ENCODE measurements around the gene DNAJC5.
A peak's percentile ranks its signal among the peaks of the same experiment; 100 is the strongest.
"Not testable (repeated sequence)": the region's sequence is repeated elsewhere in the genome, so short reads cannot be mapped to it uniquely, and the experiment has no call there.

Gene DNAJC5

GRCh38 chr20:63957690-63958441, 62.9 kb downstream of the DNAJC5 start:
- H3K27ac ChIP-seq (ENCODE audit: low read length): peak overlapping the region; percentile 76
- no peaks in the 10 kb centered on the region for H3K9me3 ChIP-seq (ENCODE audit: insufficient read depth, low read depth, low read length)
- peak overlapping the region; percentile 75 for H3K4me3 ChIP-seq (ENCODE audit: low read length)
- H3K36me3 ChIP-seq (ENCODE audit: insufficient read depth, low read depth, low read length): peaks cover 31% of the 10 kb centered on the region
- H3K9ac ChIP-seq (ENCODE audit: low read depth, low read length): peak overlapping the region; percentile 72; the same call in 1 of the 2 replicates
- H3K27me3 ChIP-seq (ENCODE audit: insufficient read depth, low read length): no peaks in the 10 kb centered on the region
- peaks cover 15% of the 10 kb centered on the region; the same call in 1 of the 2 replicates for H3K4me1 ChIP-seq (ENCODE audit: insufficient read depth, low read length)

GRCh38 chr20:63958471-63958870, 63.5 kb downstream of the DNAJC5 start:
- Histone ChIP-seq H3K27me3 (ENCODE audit: insufficient read depth, low read length) (no peaks in the 10 kb centered on the region), H3K9me3 (ENCODE audit: insufficient read depth, low read depth, low read length) (no peaks in the 10 kb centered on the region), H3K9ac (ENCODE audit: low read depth, low read length) (no peak overlapping the region), H3K4me1 (ENCODE audit: insufficient read depth, low read length) (peaks cover 15% of the 10 kb centered on the region; the same call in 1 of the 2 replicates), H3K36me3 (ENCODE audit: insufficient read depth, low read depth, low read length) (peaks cover 35% of the 10 kb centered on the region), H3K27ac (ENCODE audit: low read length) (peak overlapping the region; percentile 78), H3K4me3 (ENCODE audit: low read length) (no peak overlapping the region)

GRCh38 chr20:63958964-63959698, 64.2 kb downstream of the DNAJC5 start:
- Histone ChIP-seq H3K27ac (ENCODE audit: low read length) (peak overlapping the region; percentile 78), H3K27me3 (ENCODE audit: insufficient read depth, low read length) (no peaks in the 10 kb centered on the region), H3K9me3 (ENCODE audit: insufficient read depth, low read depth, low read length) (no peaks in the 10 kb centered on the region), H3K4me1 (ENCODE audit: insufficient read depth, low read length) (peaks cover 15% of the 10 kb centered on the region; the same call in 1 of the 2 replicates), H3K9ac (ENCODE audit: low read depth, low read length) (0 out of 2 replicates have a peak overlapping the region, but pooled peaks have one; percentile 32), H3K36me3 (ENCODE audit: insufficient read depth, low read depth, low read length) (peaks cover 41% of the 10 kb centered on the region), H3K4me3 (ENCODE audit: low read length) (no peak overlapping the region)

GRCh38 chr20:63959699-63960075, 64.8 kb downstream of the DNAJC5 start:
- Histone ChIP-seq H3K4me1 (ENCODE audit: insufficient read depth, low read length) (peaks cover 15% of the 10 kb centered on the region; the same call in 1 of the 2 replicates), H3K9ac (ENCODE audit: low read depth, low read length) (0 out of 2 replicates have a peak overlapping the region, but pooled peaks have one; percentile 32), H3K36me3 (ENCODE audit: insufficient read depth, low read depth, low read length) (peaks cover 45% of the 10 kb centered on the region), H3K9me3 (ENCODE audit: insufficient read depth, low read depth, low read length) (no peaks in the 10 kb centered on the region), H3K27ac (ENCODE audit: low read length) (no peak overlapping the region), H3K27me3 (ENCODE audit: insufficient read depth, low read length) (no peaks in the 10 kb centered on the region), H3K4me3 (ENCODE audit: low read length) (no peak overlapping the region)

GRCh38 chr20:63960654-63961621, 66.0 kb downstream of the DNAJC5 start:
- not testable (repeated sequence) for H3K4me3 ChIP-seq (ENCODE audit: low read length); H3K27ac ChIP-seq (ENCODE audit: low read length); H3K9ac ChIP-seq (ENCODE audit: low read depth, low read length); H3K27me3 ChIP-seq (ENCODE audit: insufficient read depth, low read length); H3K9me3 ChIP-seq (ENCODE audit: insufficient read depth, low read depth, low read length)
- Histone ChIP-seq H3K4me1 (ENCODE audit: insufficient read depth, low read length) (peaks cover 15% of the 10 kb centered on the region; the same call in 1 of the 2 replicates), H3K36me3 (ENCODE audit: insufficient read depth, low read depth, low read length) (peaks cover 45% of the 10 kb centered on the region)

GRCh38 chr20:63961664-63962425, 66.9 kb downstream of the DNAJC5 start:
- no peaks in the 10 kb centered on the region for H3K27me3 ChIP-seq (ENCODE audit: insufficient read depth, low read length)
- H3K9ac ChIP-seq (ENCODE audit: low read depth, low read length): no peak overlapping the region
- H3K4me1 ChIP-seq (ENCODE audit: insufficient read depth, low read length): peaks cover 15% of the 10 kb centered on the region; the same call in 1 of the 2 replicates
- no peaks in the 10 kb centered on the region for H3K9me3 ChIP-seq (ENCODE audit: insufficient read depth, low read depth, low read length)
- peaks cover 54% of the 10 kb centered on the region for H3K36me3 ChIP-seq (ENCODE audit: insufficient read depth, low read depth, low read length)
- H3K4me3 ChIP-seq (ENCODE audit: low read length): no peak overlapping the region
- H3K27ac ChIP-seq (ENCODE audit: low read length): no peak overlapping the region

GRCh38 chr20:63962426-63963347, 67.8 kb downstream of the DNAJC5 start:
- no peaks in the 10 kb centered on the region for H3K9me3 ChIP-seq (ENCODE audit: insufficient read depth, low read depth, low read length)
- H3K36me3 ChIP-seq (ENCODE audit: insufficient read depth, low read depth, low read length): peaks cover 62% of the 10 kb centered on the region
- H3K4me1 ChIP-seq (ENCODE audit: insufficient read depth, low read length): peaks cover 15% of the 10 kb centered on the region; the same call in 1 of the 2 replicates
- H3K4me3 ChIP-seq (ENCODE audit: low read length): no peak overlapping the region
- no peak overlapping the region for H3K27ac ChIP-seq (ENCODE audit: low read length)
- no peaks in the 10 kb centered on the region for H3K27me3 ChIP-seq (ENCODE audit: insufficient read depth, low read length)
- H3K9ac ChIP-seq (ENCODE audit: low read depth, low read length): no peak overlapping the region

GRCh38 chr20:63963348-63963741, 68.4 kb downstream of the DNAJC5 start:
- Histone ChIP-seq H3K27me3 (ENCODE audit: insufficient read depth, low read length) (no peaks in the 10 kb centered on the region), H3K27ac (ENCODE audit: low read length) (no peak overlapping the region), H3K36me3 (ENCODE audit: insufficient read depth, low read depth, low read length) (peaks cover 69% of the 10 kb centered on the region), H3K4me3 (ENCODE audit: low read length) (no peak overlapping the region), H3K9me3 (ENCODE audit: insufficient read depth, low read depth, low read length) (no peaks in the 10 kb centered on the region), H3K9ac (ENCODE audit: low read depth, low read length) (no peak overlapping the region), H3K4me1 (ENCODE audit: insufficient read depth, low read length) (peaks cover 10% of the 10 kb centered on the region; the same call in 1 of the 2 replicates)

- Histone ChIP-seq H3K27me3 (ENCODE audit: insufficient read depth, low read length) (no peaks in the 10 kb centered on the region), H3K36me3 (ENCODE audit: insufficient read depth, low read depth, low read length) (peaks cover 70% of the 10 kb centered on the region), H3K9me3 (ENCODE audit: insufficient read depth, low read depth, low read length) (no peaks in the 10 kb centered on the region), H3K4me1 (ENCODE audit: insufficient read depth, low read length) (peaks cover 7% of the 10 kb centered on the region; the same call in 1 of the 2 replicates), H3K27ac (ENCODE audit: low read length) (no peak overlapping the region), H3K4me3 (ENCODE audit: low read length) (no peak overlapping the region), H3K9ac (ENCODE audit: low read depth, low read length) (no peak overlapping the region)
These were observed 68.9 kb downstream of the DNAJC5 start for GRCh38 chr20:63963784-63964301.

- Histone ChIP-seq H3K27me3 (ENCODE audit: insufficient read depth, low read length) (no peaks in the 10 kb centered on the region), H3K9ac (ENCODE audit: low read depth, low read length) (no peak overlapping the region), H3K4me1 (ENCODE audit: insufficient read depth, low read length) (peaks cover 1% of the 10 kb centered on the region; the same call in 1 of the 2 replicates), H3K9me3 (ENCODE audit: insufficient read depth, low read depth, low read length) (no peaks in the 10 kb centered on the region), H3K4me3 (ENCODE audit: low read length) (no peak overlapping the region), H3K27ac (ENCODE audit: low read length) (no peak overlapping the region), H3K36me3 (ENCODE audit: insufficient read depth, low read depth, low read length) (peaks cover 65% of the 10 kb centered on the region)
These were observed 69.5 kb downstream of the DNAJC5 start for GRCh38 chr20:63964412-63964811.

Data from iPS-20b (cell line).